Measurements from ENCODE around the gene PKIB. TPM values are rescaled to one million over a fixed set of nuclear protein-coding genes. Genes with fewer than 3 reads are reported as not detected.

PKIB gene
- total RNA-seq, 2 donors from 2014 or later = 63.4 to 113 TPM

- H3K9ac ChIP-seq (ENCODE audit: low read depth in 2 of 2, low read length in 2 of 2) = no peak overlapping the region
- intact Hi-C loops (cut with DNase I) = no loop called here
- H3K27me3 ChIP-seq = no peaks in the 10 kb centered on the region
- H3K27ac ChIP-seq = no peak overlapping the region
- no peaks in the 10 kb centered on the region for H3K36me3 ChIP-seq
- H3K4me3 ChIP-seq = no peak overlapping the region
- DNase-seq = no peak
- TF ChIP-seq CTCF (IDR thresholded peaks at IDR 0.05) = no peak
- no peaks in the 10 kb centered on the region for H3K9me3 ChIP-seq
- no peaks in the 10 kb centered on the region for H3K4me1 ChIP-seq
These were observed 150.1 kb downstream of the PKIB start for GRCh38 chr6:122760330-122760729.

GRCh38 chr6:122766256-122766655 is 156.1 kb downstream of the PKIB start:
- no peaks in the 10 kb centered on the region for H3K27me3 ChIP-seq
- intact Hi-C loops (cut with DNase I) = no loop called here
- no peak overlapping the region for H3K9ac ChIP-seq (ENCODE audit: low read depth in 2 of 2, low read length in 2 of 2)
- H3K36me3 ChIP-seq = no peaks in the 10 kb centered on the region
- no peaks in the 10 kb centered on the region for H3K4me1 ChIP-seq
- TF ChIP-seq CTCF (IDR thresholded peaks at IDR 0.05) = no peak
- DNase-seq = no peak
- H3K4me3 ChIP-seq = no peak overlapping the region
- H3K9me3 ChIP-seq = no peaks in the 10 kb centered on the region
- no peak overlapping the region for H3K27ac ChIP-seq

GRCh38 chr6:122770835-122771601 is 160.8 kb downstream of the PKIB start:
- no peaks in the 10 kb centered on the region for H3K27me3 ChIP-seq
- no peaks in the 10 kb centered on the region for H3K4me1 ChIP-seq
- peak; percentile 21 for TF ChIP-seq CTCF (IDR thresholded peaks at IDR 0.05)
- peak; percentile 43 for DNase-seq
- H3K9me3 ChIP-seq = no peaks in the 10 kb centered on the region
- H3K36me3 ChIP-seq = no peaks in the 10 kb centered on the region
- H3K9ac ChIP-seq (ENCODE audit: low read depth in 2 of 2, low read length in 2 of 2) = no peak overlapping the region
- no peak overlapping the region for H3K4me3 ChIP-seq
- intact Hi-C loops (cut with DNase I) = no loop called here
- H3K27ac ChIP-seq = peak overlapping the region; percentile 70

- Histone ChIP-seq H3K4me3 (no peak overlapping the region), H3K9ac (ENCODE audit: low read depth in 2 of 2, low read length in 2 of 2) (no peak overlapping the region), H3K4me1 (no peaks in the 10 kb centered on the region), H3K36me3 (no peaks in the 10 kb centered on the region), H3K27ac (no peak overlapping the region), H3K27me3 (no peaks in the 10 kb centered on the region), H3K9me3 (no peaks in the 10 kb centered on the region)
- intact Hi-C loops (cut with DNase I) = no loop called here
- TF ChIP-seq CTCF (IDR thresholded peaks at IDR 0.05) = no peak
- no peak for DNase-seq
These were observed 162.7 kb downstream of the PKIB start for GRCh38 chr6:122772724-122773415.

Other genes starting within 250 kb of the PKIB start
- 1 to 10 TPM; 4.8 to 5.1 TPM for gene HSF2, start 210.8 kb upstream of the PKIB start, total RNA-seq
- gene SERINC1, start 138.6 kb upstream of the PKIB start, total RNA-seq = 100 to 1,000 TPM in 1 of 2 donors, 10 to 100 TPM in 1; 83.1 to 136 TPM
- not detected for gene FABP7, start 169.3 kb downstream of the PKIB start, total RNA-seq
- gene SMPDL3A, start 178.9 kb downstream of the PKIB start, total RNA-seq = 10 to 100 TPM; 47.5 to 86.5 TPM